ENCODE measurements around the gene TRAF7.
A peak's percentile ranks its signal among the peaks of the same experiment; 100 is the strongest.

TRAF7 gene

GRCh38 chr16:2147981-2148671 lies 7.5 kb upstream of the TRAF7 start, which contains the start of gene RAB26:
RAB26 (plus strand) TSS chr16:2148625; CDS start chr16:2148784, 159 bp downstream.
- H3K27me3 ChIP-seq (replicated peaks; ENCODE audit: control insufficient read depth, insufficient read depth, low read length), result no peaks in the 10 kb centered on the region
- no peak for DNase-seq (ENCODE audit: extremely low read depth, insufficient read length)
- H3K36me3 ChIP-seq (ENCODE audit: control insufficient read depth, insufficient read depth, low read length), result peaks cover 13% of the 10 kb centered on the region
- TF ChIP-seq, protein P1, sequence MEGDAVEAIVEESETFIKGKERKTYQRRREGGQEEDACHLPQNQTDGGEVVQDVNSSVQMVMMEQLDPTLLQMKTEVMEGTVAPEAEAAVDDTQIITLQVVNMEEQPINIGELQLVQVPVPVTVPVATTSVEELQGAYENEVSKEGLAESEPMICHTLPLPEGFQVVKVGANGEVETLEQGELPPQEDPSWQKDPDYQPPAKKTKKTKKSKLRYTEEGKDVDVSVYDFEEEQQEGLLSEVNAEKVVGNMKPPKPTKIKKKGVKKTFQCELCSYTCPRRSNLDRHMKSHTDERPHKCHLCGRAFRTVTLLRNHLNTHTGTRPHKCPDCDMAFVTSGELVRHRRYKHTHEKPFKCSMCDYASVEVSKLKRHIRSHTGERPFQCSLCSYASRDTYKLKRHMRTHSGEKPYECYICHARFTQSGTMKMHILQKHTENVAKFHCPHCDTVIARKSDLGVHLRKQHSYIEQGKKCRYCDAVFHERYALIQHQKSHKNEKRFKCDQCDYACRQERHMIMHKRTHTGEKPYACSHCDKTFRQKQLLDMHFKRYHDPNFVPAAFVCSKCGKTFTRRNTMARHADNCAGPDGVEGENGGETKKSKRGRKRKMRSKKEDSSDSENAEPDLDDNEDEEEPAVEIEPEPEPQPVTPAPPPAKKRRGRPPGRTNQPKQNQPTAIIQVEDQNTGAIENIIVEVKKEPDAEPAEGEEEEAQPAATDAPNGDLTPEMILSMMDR (IDR thresholded peaks at IDR 0.05; ENCODE audit: insufficient read depth, low read length, poor library complexity, severe bottlenecking), result no peak
- H3K4me3 ChIP-seq (replicated peaks; ENCODE audit: low read depth, low read length), result peak within 1 kb of the TSS; percentile 45

GRCh38 chr16:2148714-2149629 lies 6.6 kb upstream of the TRAF7 start:
- Histone ChIP-seq H3K36me3 (ENCODE audit: control insufficient read depth, insufficient read depth, low read length) (peaks cover 19% of the 10 kb centered on the region), H3K27me3 (replicated peaks; ENCODE audit: control insufficient read depth, insufficient read depth, low read length) (no peaks in the 10 kb centered on the region), H3K4me3 (replicated peaks; ENCODE audit: low read depth, low read length) (peak overlapping the region; percentile 45)
- DNase-seq (ENCODE audit: extremely low read depth, insufficient read length), result peak; percentile 48
- TF ChIP-seq, protein P1 (IDR thresholded peaks at IDR 0.05; ENCODE audit: insufficient read depth, low read length, poor library complexity, severe bottlenecking), result no peak

- DNase-seq (ENCODE audit: extremely low read depth, insufficient read length), result peak; percentile 62
- H3K36me3 ChIP-seq (ENCODE audit: control insufficient read depth, insufficient read depth, low read length), result peaks cover 23% of the 10 kb centered on the region
- peak overlapping the region; percentile 45; the same call in 1 of the 2 replicates for H3K4me3 ChIP-seq (replicated peaks; ENCODE audit: low read depth, low read length)
- H3K27me3 ChIP-seq (replicated peaks; ENCODE audit: control insufficient read depth, insufficient read depth, low read length), result no peaks in the 10 kb centered on the region
- TF ChIP-seq, protein P1 (IDR thresholded peaks at IDR 0.05; ENCODE audit: insufficient read depth, low read length, poor library complexity, severe bottlenecking), result no peak
These were observed 5.8 kb upstream of the TRAF7 start for GRCh38 chr16:2149630-2150417.

DNA sequence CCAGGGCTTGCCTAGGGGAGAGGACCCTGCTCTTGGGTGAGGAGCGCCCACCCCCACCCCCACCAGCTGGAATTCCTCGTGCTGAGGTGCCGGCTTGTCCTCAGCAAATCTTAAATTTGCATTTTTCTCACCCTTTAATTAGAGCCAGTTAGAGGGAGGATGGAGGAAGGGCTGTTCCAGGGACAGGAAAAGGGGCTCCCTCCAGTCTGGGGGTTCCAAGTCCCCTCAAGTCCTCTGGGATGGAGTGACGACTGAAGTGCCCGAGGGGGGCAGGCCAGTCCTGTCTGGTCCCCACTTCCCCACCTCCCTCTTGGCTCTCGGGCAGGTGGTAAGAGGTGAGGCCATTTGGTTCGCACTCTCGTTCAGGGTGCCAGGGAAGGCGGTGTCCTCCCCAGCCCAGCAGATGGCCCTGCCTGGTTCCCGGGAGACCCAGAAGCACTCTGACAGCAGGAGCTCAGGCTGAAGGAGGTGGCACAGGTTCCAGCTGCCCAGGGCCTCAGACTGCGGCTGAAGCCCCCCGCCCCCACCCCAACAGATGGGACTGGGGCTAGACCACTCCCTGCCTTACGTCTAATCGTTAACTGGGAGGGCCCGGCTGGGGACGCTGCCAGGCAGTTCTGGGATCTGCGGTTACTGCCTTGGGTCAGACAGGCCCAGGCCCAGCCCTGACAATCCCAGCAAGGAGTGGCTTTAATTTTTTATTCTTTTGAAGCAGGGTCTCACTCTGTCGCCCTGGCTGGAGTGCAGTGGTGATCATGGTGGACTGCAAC lies 5.0 kb upstream of the TRAF7 start:
- Histone ChIP-seq H3K36me3 (ENCODE audit: control insufficient read depth, insufficient read depth, low read length) (peaks cover 23% of the 10 kb centered on the region), H3K4me3 (replicated peaks; ENCODE audit: low read depth, low read length) (no peak overlapping the region), H3K27me3 (replicated peaks; ENCODE audit: control insufficient read depth, insufficient read depth, low read length) (no peaks in the 10 kb centered on the region)
- DNase-seq (ENCODE audit: extremely low read depth, insufficient read length), result peak; percentile 68
- TF ChIP-seq, protein P1 (IDR thresholded peaks at IDR 0.05; ENCODE audit: insufficient read depth, low read length, poor library complexity, severe bottlenecking), result no peak
